Cardiac septum (tissue), 1 donor: ENCODE measurements around the gene CXADR. TPM values are rescaled to one million over a fixed set of nuclear protein-coding genes. Genes with fewer than 3 reads are reported as not detected.

Experiments used
- total RNA-seq: library from RNA; stranded (reverse); fragmentation: NEBNext Ultra II Directional; extraction: Animal tissue kit (Norgen Biotek cat#: 25700); gene quantifications from one replicate; pipeline ENCODE4 v1.2.1, GENCODE V29; 2021
- donor health status: DM: no; HTN: no; CAD: no.

CXADR gene
- total RNA-seq, 1 donor from 2014 or later, result 23.8 TPM

Other genes starting within 250 kb of the CXADR start
- gene BTG3, start 99.9 kb downstream of the CXADR start, total RNA-seq, result 6.7 TPM